Duodenal mucosa (tissue), 2 donors: ENCODE measurements around the gene MYO1B.

Experiments
- H3K27ac ChIP-seq: one replicate; pipeline ENCODE4 v1.7.0; 2013; ENCODE audit warnings: low read depth, low read length
- H3K27me3 ChIP-seq, 2 donors: one replicate each; pipeline ENCODE4 v1.7.0; 2013; ENCODE audit warnings: low read length in 2 of 2, control low read depth in 1 of 2; ENCODE audit not compliant: insufficient read depth in 2 of 2, control insufficient read depth in 1 of 2
- H3K36me3 ChIP-seq, 2 donors: one replicate each; pipeline ENCODE4 v1.7.0; 2013; ENCODE audit warnings: low read length in 2 of 2, control low read depth in 1 of 2; ENCODE audit not compliant: insufficient read depth in 2 of 2, control insufficient read depth in 1 of 2
- H3K4me1 ChIP-seq, 2 donors: one replicate each; pipeline ENCODE4 v1.7.0; 2013; ENCODE audit warnings: low read length in 2 of 2, control low read depth in 1 of 2; ENCODE audit not compliant: insufficient read depth in 2 of 2, control insufficient read depth in 1 of 2
- H3K4me3 ChIP-seq, 2 donors: one replicate each; pipeline ENCODE4 v1.7.0; 2013; ENCODE audit warnings: low read length in 2 of 2, low read depth in 1 of 2
- H3K9ac ChIP-seq, 2 donors: one replicate each; pipeline ENCODE4 v1.7.0; 2013; ENCODE audit warnings: low read length in 2 of 2, low read depth in 1 of 2
- H3K9me3 ChIP-seq, 2 donors: one replicate each; pipeline ENCODE4 v1.7.0; 2013; ENCODE audit warnings: low read length in 2 of 2, control low read depth in 1 of 2; ENCODE audit not compliant: control insufficient read depth in 1 of 2

MYO1B gene

DNA sequence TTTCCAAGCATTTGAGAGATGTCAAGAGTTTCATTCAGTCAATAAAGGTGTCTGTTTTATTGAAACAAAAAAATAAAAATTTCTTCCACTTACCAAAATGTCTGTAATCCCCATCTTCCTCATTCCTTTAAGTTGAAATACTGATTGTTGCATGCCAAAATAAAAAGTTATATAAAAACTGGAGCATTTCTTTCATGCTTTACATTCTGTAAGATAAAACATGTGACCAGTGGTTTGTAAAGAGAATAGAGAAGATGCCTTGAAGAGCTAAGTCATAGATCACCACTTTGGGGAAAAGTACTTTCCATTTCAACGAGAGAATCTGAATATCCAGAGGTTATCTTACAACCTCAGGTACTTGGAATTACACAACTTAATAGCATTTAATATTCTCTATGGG is 35.9 kb upstream of the MYO1B start:
- Histone ChIP-seq H3K4me3 (no peak overlapping the region), H3K36me3 (no peaks in the 10 kb centered on the region), H3K4me1 (no peaks in the 10 kb centered on the region), H3K9me3 (peaks cover 0 to 2% of the 10 kb centered on the region in 2 donors), H3K27me3 (no peaks in the 10 kb centered on the region), H3K27ac (no peak overlapping the region), H3K9ac (no peak overlapping the region)

DNA sequence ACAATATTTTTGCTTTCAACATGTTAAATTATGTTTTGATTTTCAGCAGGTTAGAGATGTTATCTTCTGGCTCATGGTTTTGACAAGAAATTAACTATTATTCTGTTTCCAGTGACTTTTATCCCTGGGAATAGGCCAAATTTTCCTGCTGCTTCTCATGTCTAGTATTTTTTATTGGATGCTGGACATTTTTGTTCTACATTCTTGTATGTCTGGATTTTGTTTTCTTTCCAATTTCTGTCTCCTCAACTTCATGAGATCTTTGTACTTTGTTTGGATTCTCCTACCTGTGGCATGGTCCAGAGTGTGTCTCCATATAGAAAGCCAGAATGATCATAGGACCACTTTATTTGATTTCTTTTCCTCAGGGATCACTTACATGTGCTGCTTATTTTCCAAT is 33.1 kb upstream of the MYO1B start:
- no peak overlapping the region for H3K9ac ChIP-seq
- H3K4me1 ChIP-seq, result no peaks in the 10 kb centered on the region
- no peak overlapping the region for H3K27ac ChIP-seq
- H3K9me3 ChIP-seq, result peaks cover 0 to 2% of the 10 kb centered on the region in 2 donors
- H3K36me3 ChIP-seq, result no peaks in the 10 kb centered on the region
- H3K27me3 ChIP-seq, result no peaks in the 10 kb centered on the region
- H3K4me3 ChIP-seq, result no peak overlapping the region

DNA sequence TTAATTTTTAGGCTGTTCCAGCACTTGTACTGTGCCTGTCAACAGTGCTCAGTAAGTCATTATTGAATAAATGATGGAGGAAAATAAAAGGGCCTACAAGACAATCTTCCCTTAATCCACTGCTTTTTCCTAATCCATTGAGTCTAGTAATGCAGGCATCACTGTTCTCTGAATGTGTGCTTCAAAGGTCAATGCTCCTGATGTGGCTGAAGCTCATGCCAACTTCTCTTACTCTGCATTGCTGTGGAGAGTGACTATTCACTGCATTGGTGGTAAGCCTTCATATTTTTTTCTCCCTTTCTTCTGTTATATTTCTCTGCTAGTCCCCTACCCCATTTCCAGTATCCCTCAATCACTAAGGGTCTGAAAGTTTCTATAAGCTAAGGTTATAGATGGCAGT is 31.9 kb upstream of the MYO1B start:
- H3K27ac ChIP-seq, result no peak overlapping the region
- H3K9me3 ChIP-seq, result peaks cover 0 to 2% of the 10 kb centered on the region in 2 donors
- H3K36me3 ChIP-seq, result no peaks in the 10 kb centered on the region
- no peaks in the 10 kb centered on the region for H3K27me3 ChIP-seq
- H3K4me3 ChIP-seq, result no peak overlapping the region
- no peaks in the 10 kb centered on the region for H3K4me1 ChIP-seq
- H3K9ac ChIP-seq, result no peak overlapping the region

DNA sequence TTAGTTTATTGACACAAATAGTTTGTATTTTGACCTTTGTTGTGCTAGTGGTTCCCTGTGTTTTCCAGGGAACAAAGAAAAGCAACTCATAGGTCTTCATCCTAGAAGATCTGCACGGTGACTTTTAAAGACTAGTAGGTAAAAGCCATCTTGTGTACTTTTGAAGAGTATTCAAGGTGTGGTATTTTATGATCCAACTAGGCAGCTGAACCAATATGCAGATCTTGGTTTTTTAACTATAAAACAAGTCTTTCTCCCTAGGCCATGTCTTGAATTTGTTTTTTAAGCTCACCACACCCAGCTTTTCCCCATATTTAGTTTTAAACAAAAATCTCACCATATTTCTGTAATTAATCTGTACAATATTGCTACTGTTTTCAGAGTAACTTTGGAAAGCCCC is 30.0 kb upstream of the MYO1B start:
- H3K4me3 ChIP-seq, result no peak overlapping the region
- H3K4me1 ChIP-seq, result no peaks in the 10 kb centered on the region
- H3K27ac ChIP-seq, result no peak overlapping the region
- H3K36me3 ChIP-seq, result no peaks in the 10 kb centered on the region
- peaks cover 0 to 2% of the 10 kb centered on the region in 2 donors for H3K9me3 ChIP-seq
- H3K9ac ChIP-seq, result no peak overlapping the region
- H3K27me3 ChIP-seq, result no peaks in the 10 kb centered on the region

DNA sequence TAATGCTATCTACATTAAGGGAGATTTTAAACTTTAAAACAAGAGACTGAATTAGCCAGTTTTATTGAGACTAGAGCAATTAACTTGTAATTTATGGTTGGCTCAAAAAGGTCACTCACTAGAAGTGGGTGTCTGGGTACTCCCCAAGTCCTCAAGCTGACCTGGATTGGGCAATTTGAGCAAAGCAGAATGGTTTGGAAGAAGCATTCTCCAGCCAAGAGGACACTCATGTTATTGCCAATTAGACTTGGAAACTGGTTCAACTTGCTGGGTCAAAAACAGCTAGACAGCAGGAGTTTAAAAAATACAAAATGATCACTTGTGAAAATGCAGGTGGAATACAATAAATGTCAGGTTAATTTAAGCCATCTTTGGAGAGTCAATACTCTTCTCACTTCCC is 29.5 kb upstream of the MYO1B start:
- no peak overlapping the region for H3K27ac ChIP-seq
- H3K36me3 ChIP-seq, result no peaks in the 10 kb centered on the region
- no peak overlapping the region for H3K9ac ChIP-seq
- no peaks in the 10 kb centered on the region for H3K4me1 ChIP-seq
- H3K9me3 ChIP-seq, result peaks cover 0 to 2% of the 10 kb centered on the region in 2 donors
- H3K4me3 ChIP-seq, result no peak overlapping the region
- no peaks in the 10 kb centered on the region for H3K27me3 ChIP-seq

DNA sequence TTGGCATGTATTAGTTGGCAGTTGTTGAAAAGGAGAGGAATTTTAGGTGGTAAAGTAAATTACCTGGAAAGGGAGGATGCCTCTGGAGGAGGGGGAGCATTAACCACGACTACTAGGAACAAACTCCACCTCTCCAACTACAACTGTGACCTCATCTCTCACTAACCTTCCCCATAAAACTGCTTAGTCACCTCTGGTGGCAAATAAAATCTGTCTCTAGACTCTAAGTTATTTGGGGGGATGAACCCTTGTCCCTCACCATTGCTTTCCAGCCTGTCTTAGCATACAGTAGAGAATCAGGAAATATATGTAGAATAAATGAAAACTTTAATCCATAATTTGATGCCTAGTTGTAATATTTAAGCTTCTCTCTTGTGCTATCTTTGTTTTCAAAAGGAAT is 27.6 kb upstream of the MYO1B start:
- Histone ChIP-seq H3K4me1 (no peaks in the 10 kb centered on the region), H3K9me3 (no peaks in the 10 kb centered on the region), H3K36me3 (no peaks in the 10 kb centered on the region), H3K9ac (no peak overlapping the region), H3K27me3 (no peaks in the 10 kb centered on the region), H3K4me3 (no peak overlapping the region), H3K27ac (no peak overlapping the region)

DNA sequence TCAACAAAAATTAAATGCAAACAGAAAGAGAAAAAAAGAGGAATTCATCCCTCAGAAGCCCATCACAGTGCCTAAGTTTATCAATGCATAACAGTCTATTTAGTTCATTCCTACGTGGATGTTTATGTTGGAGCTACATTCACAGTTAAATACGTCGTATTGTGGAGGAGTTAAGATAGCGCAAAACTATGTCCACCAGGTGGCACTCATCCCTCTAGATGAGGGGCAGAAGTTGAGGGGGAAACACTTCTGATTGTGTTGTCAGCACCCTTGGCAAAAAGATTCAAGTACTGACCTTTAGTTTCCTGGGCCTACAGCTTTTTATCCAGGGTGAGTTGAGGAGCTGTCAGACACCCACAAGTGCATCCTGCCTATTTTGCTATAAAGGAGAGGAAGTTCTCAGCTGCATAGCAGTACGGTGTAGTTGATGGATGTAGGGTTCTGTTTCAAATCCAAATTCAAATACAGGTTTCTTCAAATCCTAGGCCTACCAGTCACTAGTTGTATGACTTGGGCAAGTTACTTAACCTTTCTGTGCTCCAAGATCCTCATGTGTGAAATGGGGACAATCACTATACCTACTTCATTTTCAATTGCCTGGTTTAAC is 26.8 kb upstream of the MYO1B start:
- Histone ChIP-seq H3K4me3 (no peak overlapping the region), H3K9ac (no peak overlapping the region), H3K27me3 (no peaks in the 10 kb centered on the region), H3K27ac (no peak overlapping the region), H3K36me3 (no peaks in the 10 kb centered on the region), H3K4me1 (no peaks in the 10 kb centered on the region), H3K9me3 (no peaks in the 10 kb centered on the region)

DNA sequence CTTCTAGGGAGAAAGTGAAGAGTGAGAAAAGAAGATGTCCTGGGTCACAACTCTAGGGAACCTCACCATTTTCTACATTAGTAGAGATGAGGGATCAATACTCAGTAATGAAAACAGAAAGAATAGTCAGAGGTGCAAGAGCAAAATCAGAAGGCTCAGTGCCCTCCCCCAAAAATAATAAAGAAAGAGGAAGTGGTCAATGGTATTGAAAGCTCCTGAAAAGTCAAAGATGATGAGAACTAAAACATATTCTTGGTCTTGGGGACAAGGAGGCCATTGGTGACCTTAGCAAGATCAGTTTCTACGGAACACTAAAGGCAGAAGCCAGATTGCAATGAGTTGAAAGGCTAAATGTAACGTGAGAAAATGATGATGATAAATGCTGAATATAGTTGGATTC is 24.5 kb upstream of the MYO1B start:
- Histone ChIP-seq H3K27me3 (no peaks in the 10 kb centered on the region), H3K4me3 (no peak overlapping the region), H3K27ac (no peak overlapping the region), H3K9me3 (no peaks in the 10 kb centered on the region), H3K4me1 (no peaks in the 10 kb centered on the region), H3K36me3 (no peaks in the 10 kb centered on the region), H3K9ac (no peak overlapping the region)

DNA sequence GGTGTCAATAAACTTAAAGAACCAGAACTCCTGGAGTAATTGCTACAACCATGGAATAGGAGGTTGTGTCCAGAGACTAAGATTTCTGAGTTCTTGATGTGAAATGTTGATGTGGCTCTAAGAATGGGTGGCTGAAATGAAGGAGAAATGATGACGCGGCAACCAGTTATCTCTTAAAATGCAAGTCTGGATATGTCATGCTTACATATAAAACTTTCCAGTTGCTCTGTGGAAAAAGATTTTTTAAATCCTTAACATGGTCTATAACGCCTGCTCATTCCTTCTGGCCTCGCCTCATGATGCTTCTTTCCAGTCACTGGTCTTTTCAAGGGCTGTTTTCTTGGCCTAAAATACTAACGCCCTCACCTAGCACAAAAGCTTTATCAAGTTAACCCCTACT is 23.5 kb upstream of the MYO1B start:
- Histone ChIP-seq H3K4me1 (no peaks in the 10 kb centered on the region), H3K36me3 (no peaks in the 10 kb centered on the region), H3K9ac (no peak overlapping the region), H3K9me3 (no peaks in the 10 kb centered on the region), H3K27ac (no peak overlapping the region), H3K4me3 (no peak overlapping the region), H3K27me3 (no peaks in the 10 kb centered on the region)

DNA sequence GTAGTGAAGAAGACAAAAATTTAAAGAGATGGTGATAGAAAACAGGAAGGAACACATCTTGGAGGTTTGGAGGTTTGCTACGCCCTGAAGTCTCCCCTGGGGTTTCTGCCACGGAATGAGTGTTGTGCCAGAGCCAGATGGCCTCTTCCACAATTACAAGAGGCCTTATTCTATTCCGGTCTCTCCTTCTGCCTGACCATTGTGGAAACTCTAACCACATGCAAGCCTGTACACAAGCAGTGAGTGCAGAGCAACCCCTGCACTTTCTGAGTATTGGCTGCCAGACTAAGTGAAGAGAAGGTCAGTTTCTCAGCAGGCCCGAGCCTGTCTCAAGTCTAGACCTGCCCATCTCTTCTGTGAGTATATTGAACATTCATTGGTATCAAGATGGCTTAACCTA is 22.7 kb upstream of the MYO1B start:
- no peak overlapping the region for H3K4me3 ChIP-seq
- no peak overlapping the region for H3K27ac ChIP-seq
- no peaks in the 10 kb centered on the region for H3K4me1 ChIP-seq
- H3K9me3 ChIP-seq, result no peaks in the 10 kb centered on the region
- H3K27me3 ChIP-seq, result no peaks in the 10 kb centered on the region
- H3K9ac ChIP-seq, result no peak overlapping the region
- no peaks in the 10 kb centered on the region for H3K36me3 ChIP-seq

DNA sequence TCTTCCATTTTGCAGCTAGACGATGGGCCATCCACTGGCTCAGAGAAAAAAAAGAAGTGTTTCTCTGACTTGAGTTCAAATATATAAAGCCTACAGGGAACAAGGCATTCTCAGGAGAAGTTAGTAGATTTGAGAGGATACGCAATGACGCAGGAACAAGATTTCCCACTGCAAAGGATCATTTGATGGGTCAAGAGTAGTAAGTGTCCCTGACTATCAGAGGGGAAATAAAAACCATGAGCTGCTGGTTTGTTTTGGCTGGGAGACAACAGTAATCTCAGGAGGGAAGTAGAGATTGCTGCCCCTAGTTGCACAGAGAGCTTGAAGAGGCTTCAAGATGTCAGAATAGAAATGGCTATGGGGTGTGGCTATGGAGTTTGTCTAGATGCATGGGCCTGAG is 22.3 kb upstream of the MYO1B start:
- Histone ChIP-seq H3K36me3 (no peaks in the 10 kb centered on the region), H3K4me1 (no peaks in the 10 kb centered on the region), H3K27ac (no peak overlapping the region), H3K4me3 (no peak overlapping the region), H3K27me3 (no peaks in the 10 kb centered on the region), H3K9ac (no peak overlapping the region), H3K9me3 (no peaks in the 10 kb centered on the region)
